Natural killer cell (primary cell): ENCODE results near the gene PTGDR2. TPM values are rescaled to one million over a fixed set of nuclear protein-coding genes. Genes with fewer than 3 reads are reported as not detected.

Source experiments
- ATAC-seq, 3 donors: fragments of 150-1000 bp in 2 of 3; fragments of 200-7000 bp in 1 of 3; cut with Tn5 transposase; 1 replicate in 1 of 3; 2 replicates in 2 of 3; pipeline ENCODE4 v1.10.0; 2021; ENCODE audit warnings: mild to moderate bottlenecking in 2 of 3, moderate library complexity in 2 of 3
- DNase-seq, 2 donors: peaks; one replicate each; pipeline versions ENCODE4 v3.0.0 to v3.0.0-alpha.2; 2013 to 2021; ENCODE audit warnings: mixed read lengths in 1 of 2
- H3K27ac ChIP-seq: one replicate; pipeline ENCODE4 v1.5.1; 2013; ENCODE audit warnings: mild to moderate bottlenecking, low read length
- H3K27me3 ChIP-seq: one replicate; pipeline ENCODE4 v1.6.1; 2013; ENCODE audit warnings: low read length; ENCODE audit not compliant: control insufficient read depth, insufficient read depth
- H3K36me3 ChIP-seq: one replicate; pipeline ENCODE4 v1.6.1; 2013; ENCODE audit warnings: low read length; ENCODE audit not compliant: control insufficient read depth, insufficient read depth
- H3K4me1 ChIP-seq: one replicate; pipeline ENCODE4 v1.6.1; 2013; ENCODE audit warnings: low read length; ENCODE audit not compliant: control insufficient read depth, insufficient read depth
- H3K4me3 ChIP-seq: one replicate; pipeline ENCODE4 v1.5.1; 2013; ENCODE audit warnings: low read length
- H3K9me3 ChIP-seq: one replicate; pipeline ENCODE4 v1.6.1; 2013; ENCODE audit warnings: low read length; ENCODE audit not compliant: control insufficient read depth, insufficient read depth
- H3K27ac Mint-ChIP-seq, 2 donors: one replicate each; pipeline ENCODE4 v1.8.0; 2022; ENCODE audit warnings: mild to moderate bottlenecking in 2 of 2, mixed read lengths in 2 of 2, moderate library complexity in 1 of 2
- H3K27me3 Mint-ChIP-seq, 2 donors: one replicate each; pipeline ENCODE4 v1.8.0; 2022; ENCODE audit warnings: low read depth in 2 of 2, mixed read lengths in 2 of 2
- H3K36me3 Mint-ChIP-seq: one replicate; pipeline ENCODE4 v1.8.0; 2022; ENCODE audit warnings: mixed read lengths
- H3K4me1 Mint-ChIP-seq, 2 donors: one replicate each; pipeline ENCODE4 v1.8.0; 2022; ENCODE audit warnings: mixed read lengths in 2 of 2
- H3K4me3 Mint-ChIP-seq: one replicate; pipeline ENCODE4 v1.8.0; 2022; ENCODE audit warnings: mild to moderate bottlenecking, moderate library complexity, mixed read lengths
- H3K9me3 Mint-ChIP-seq, 2 donors: one replicate each; pipeline ENCODE4 v1.8.0; 2022; ENCODE audit warnings: mixed read lengths in 2 of 2
- CTCF ChIP-seq: fragments of 200-600 bp; IDR thresholded peaks from one replicate; pipeline ENCODE4 v1.8.0; 2022; ENCODE audit warnings: antibody characterized with exemption
- WGBS: methylation state at CpG from one replicate; pipeline ENCODE4 v1.1.7; 2013; ENCODE audit warnings: missing lambda C conversion rate; ENCODE audit not compliant: insufficient coverage; 5-methylcytosine and 5-hydroxymethylcytosine counted together
- intact Hi-C: fragments of 100-400 bp; cut with micrococcal nuclease; formaldehyde crosslinking; loops from one replicate; pipeline ENCODE4 v1.14.2; 2022
- total RNA-seq, 4 donors: library from RNA; stranded (reverse); fragments of 120-200 nt in 1 of 4; gene quantifications; one replicate each; pipeline versions ENCODE4 v1.2.3 to v1.2.4, GENCODE V29; 2013 to 2022

PTGDR2 gene
- total RNA-seq, 3 donors from 2014 or later (not counting 1 experiment from before 2014, with no cell fraction given): 0.66 to 12.4 (median 1.7) TPM

- no peaks in the 10 kb centered on the region for H3K9me3 ChIP-seq
- H3K27ac ChIP-seq: no peak overlapping the region
- Mint-ChIP-seq H3K4me3 (no peak overlapping the region), H3K27me3 (peaks cover 0 to 4% of the 10 kb centered on the region in 2 donors), H3K36me3 (no peaks in the 10 kb centered on the region), H3K9me3 (no peaks in the 10 kb centered on the region), H3K27ac (no peak overlapping the region), H3K4me1 (peaks cover 0 to 4% of the 10 kb centered on the region in 2 donors)
- ATAC-seq (no peak), DNase-seq (no peak)
- H3K4me1 ChIP-seq: peaks cover 9% of the 10 kb centered on the region
- H3K36me3 ChIP-seq: no peaks in the 10 kb centered on the region
- H3K4me3 ChIP-seq: no peak overlapping the region
- no peaks in the 10 kb centered on the region for H3K27me3 ChIP-seq
- intact Hi-C loops: no loop called here
- TF ChIP-seq CTCF: no peak
- WGBS: 93% methylated on average over 7 of the region's 7 CpGs
These were observed 13.7 kb upstream of the PTGDR2 start for GRCh38 chr11:60869451-60869825.

GRCh38 chr11:60868682-60869450 is 13.1 kb upstream of the PTGDR2 start:
- Histone ChIP-seq H3K36me3 (no peaks in the 10 kb centered on the region), H3K4me3 (no peak overlapping the region), H3K27me3 (no peaks in the 10 kb centered on the region), H3K27ac (no peak overlapping the region), H3K9me3 (no peaks in the 10 kb centered on the region), H3K4me1 (peaks cover 9% of the 10 kb centered on the region)
- H3K9me3 Mint-ChIP-seq: no peaks in the 10 kb centered on the region
- intact Hi-C loops: no loop called here
- H3K27me3 Mint-ChIP-seq: peaks cover 0 to 4% of the 10 kb centered on the region in 2 donors
- 84% methylated on average over 8 of the region's 10 CpGs for WGBS
- H3K4me3 Mint-ChIP-seq: no peak overlapping the region
- TF ChIP-seq CTCF: no peak
- no peak overlapping the region for H3K27ac Mint-ChIP-seq
- DNase-seq (no peak), ATAC-seq (no peak)
- peaks cover 0 to 4% of the 10 kb centered on the region in 2 donors for H3K4me1 Mint-ChIP-seq
- no peaks in the 10 kb centered on the region for H3K36me3 Mint-ChIP-seq

- no peak for ATAC-seq
- Mint-ChIP-seq H3K27ac (no peak overlapping the region), H3K4me3 (no peak overlapping the region)
These were observed 12.3 kb upstream of the PTGDR2 start for GRCh38 chr11:60867871-60868681.

More at GRCh38 chr11:60867871-60868681, 12.3 kb upstream of the PTGDR2 start:
- intact Hi-C loops: no loop called here
- H3K27ac ChIP-seq: no peak overlapping the region
- no peaks in the 10 kb centered on the region for H3K27me3 ChIP-seq
- no peak for TF ChIP-seq CTCF
- H3K9me3 Mint-ChIP-seq: no peaks in the 10 kb centered on the region
- no peaks in the 10 kb centered on the region for H3K9me3 ChIP-seq
- peaks cover 0 to 4% of the 10 kb centered on the region in 2 donors for H3K27me3 Mint-ChIP-seq
- H3K4me1 ChIP-seq: peaks cover 9% of the 10 kb centered on the region
- peaks cover 0 to 4% of the 10 kb centered on the region in 2 donors for H3K4me1 Mint-ChIP-seq
- H3K4me3 ChIP-seq: no peak overlapping the region
- no peaks in the 10 kb centered on the region for H3K36me3 ChIP-seq
- no peaks in the 10 kb centered on the region for H3K36me3 Mint-ChIP-seq
- WGBS: 62% methylated on average over 10 of the region's 10 CpGs
- no peak for DNase-seq
